ENCODE measurements around the gene NYNRIN. TPM values are rescaled to one million over a fixed set of nuclear protein-coding genes. Genes with fewer than 3 reads are reported as not detected.
A peak's percentile ranks its signal among the peaks of the same experiment; 100 is the strongest.

NYNRIN gene
- total RNA-seq, 4 donors from 2014 or later = 8.0 to 21.2 (median 13.4) TPM

GRCh38 chr14:24411443-24412389 lies 12.9 kb downstream of the NYNRIN start:
- intact Hi-C loops (cut with DNase I) = no loop called here
- H3K4me3 ChIP-seq = no peak overlapping the region
- TF ChIP-seq CTCF (IDR thresholded peaks at IDR 0.05) (peak; percentile 42 to 74 (median 58)), POLR2AphosphoS5 (IDR thresholded peaks at IDR 0.05) (peak in 1 of 2 donors; percentile 15), EP300 (IDR thresholded peaks at IDR 0.05) (no peak), POLR2A (IDR thresholded peaks at IDR 0.05; ENCODE audit: low read depth) (no peak)
- no peak overlapping the region for H3K27ac ChIP-seq (replicated peaks in 1 of 4)
- no peak for DNase-seq (ENCODE audit: extremely low spot score)
- peaks cover 0 to 14% (median 6%) of the 10 kb centered on the region in 4 donors for H3K4me1 ChIP-seq
- peaks cover 13 to 84% (median 78%) of the 10 kb centered on the region in 4 donors for H3K36me3 ChIP-seq
- H3K9me3 ChIP-seq = no peaks in the 10 kb centered on the region
- WGBS = 71% methylated on average over 14 of the region's 16 CpGs
- H3K27me3 ChIP-seq = no peaks in the 10 kb centered on the region

GRCh38 chr14:24414077-24414476 lies 15.3 kb downstream of the NYNRIN start:
- Histone ChIP-seq H3K27me3 (no peaks in the 10 kb centered on the region), H3K27ac (replicated peaks in 1 of 4) (no peak overlapping the region), H3K36me3 (peaks cover 8 to 66% (median 59%) of the 10 kb centered on the region in 4 donors), H3K4me3 (no peak overlapping the region), H3K9me3 (no peaks in the 10 kb centered on the region), H3K4me1 (peaks cover 6 to 14% (median 11%) of the 10 kb centered on the region in 4 donors)
- no peak for TF ChIP-seq POLR2A (IDR thresholded peaks at IDR 0.05; ENCODE audit: low read depth)
- no peak for TF ChIP-seq CTCF (IDR thresholded peaks at IDR 0.05)
- TF ChIP-seq EP300 (IDR thresholded peaks at IDR 0.05) = no peak
- TF ChIP-seq POLR2AphosphoS5 (IDR thresholded peaks at IDR 0.05) = no peak
- intact Hi-C loops (cut with DNase I) = no loop called here
- 100% methylated on average over 1 of the region's 1 CpG for WGBS
- no peak for DNase-seq (ENCODE audit: extremely low spot score)

DNA sequence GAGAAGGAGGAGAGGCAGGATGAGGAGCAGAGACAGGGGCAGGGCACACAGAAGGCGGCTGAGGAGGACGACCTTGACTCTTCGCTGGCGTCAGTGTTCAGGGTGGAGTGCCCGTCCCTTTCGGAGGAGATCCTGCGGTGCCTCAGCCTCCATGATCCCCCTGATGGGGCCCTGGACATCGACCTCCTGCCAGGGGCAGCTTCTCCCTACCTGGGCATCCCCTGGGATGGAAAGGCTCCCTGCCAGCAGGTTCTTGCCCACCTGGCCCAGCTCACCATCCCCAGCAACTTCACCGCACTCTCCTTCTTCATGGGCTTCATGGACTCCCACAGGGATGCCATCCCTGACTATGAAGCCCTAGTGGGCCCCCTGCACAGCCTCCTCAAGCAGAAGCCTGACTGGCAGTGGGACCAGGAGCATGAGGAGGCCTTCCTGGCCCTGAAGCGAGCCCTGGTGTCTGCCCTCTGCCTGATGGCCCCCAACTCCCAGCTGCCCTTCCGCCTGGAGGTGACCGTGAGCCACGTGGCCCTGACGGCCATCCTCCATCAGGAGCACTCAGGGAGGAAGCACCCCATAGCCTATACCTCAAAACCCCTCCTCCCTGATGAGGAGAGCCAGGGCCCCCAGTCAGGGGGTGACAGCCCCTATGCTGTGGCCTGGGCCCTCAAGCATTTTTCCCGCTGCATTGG lies 16.1 kb downstream of the NYNRIN start:
- TF ChIP-seq POLR2A (IDR thresholded peaks at IDR 0.05; ENCODE audit: low read depth) (no peak), CTCF (IDR thresholded peaks at IDR 0.05) (no peak), EP300 (IDR thresholded peaks at IDR 0.05) (no peak), POLR2AphosphoS5 (IDR thresholded peaks at IDR 0.05) (no peak)
- intact Hi-C loops (cut with DNase I) = no loop called here
- Histone ChIP-seq H3K9me3 (no peaks in the 10 kb centered on the region), H3K4me3 (no peak overlapping the region), H3K27me3 (peaks cover 0 to 6% (median 0%) of the 10 kb centered on the region in 4 donors), H3K36me3 (peaks cover 8 to 58% (median 51%) of the 10 kb centered on the region in 4 donors), H3K27ac (replicated peaks in 1 of 4) (no peak overlapping the region), H3K4me1 (peaks cover 8 to 17% (median 12%) of the 10 kb centered on the region in 4 donors)
- WGBS = 87% methylated on average over 15 of the region's 15 CpGs
- DNase-seq (ENCODE audit: extremely low spot score) = no peak

DNA sequence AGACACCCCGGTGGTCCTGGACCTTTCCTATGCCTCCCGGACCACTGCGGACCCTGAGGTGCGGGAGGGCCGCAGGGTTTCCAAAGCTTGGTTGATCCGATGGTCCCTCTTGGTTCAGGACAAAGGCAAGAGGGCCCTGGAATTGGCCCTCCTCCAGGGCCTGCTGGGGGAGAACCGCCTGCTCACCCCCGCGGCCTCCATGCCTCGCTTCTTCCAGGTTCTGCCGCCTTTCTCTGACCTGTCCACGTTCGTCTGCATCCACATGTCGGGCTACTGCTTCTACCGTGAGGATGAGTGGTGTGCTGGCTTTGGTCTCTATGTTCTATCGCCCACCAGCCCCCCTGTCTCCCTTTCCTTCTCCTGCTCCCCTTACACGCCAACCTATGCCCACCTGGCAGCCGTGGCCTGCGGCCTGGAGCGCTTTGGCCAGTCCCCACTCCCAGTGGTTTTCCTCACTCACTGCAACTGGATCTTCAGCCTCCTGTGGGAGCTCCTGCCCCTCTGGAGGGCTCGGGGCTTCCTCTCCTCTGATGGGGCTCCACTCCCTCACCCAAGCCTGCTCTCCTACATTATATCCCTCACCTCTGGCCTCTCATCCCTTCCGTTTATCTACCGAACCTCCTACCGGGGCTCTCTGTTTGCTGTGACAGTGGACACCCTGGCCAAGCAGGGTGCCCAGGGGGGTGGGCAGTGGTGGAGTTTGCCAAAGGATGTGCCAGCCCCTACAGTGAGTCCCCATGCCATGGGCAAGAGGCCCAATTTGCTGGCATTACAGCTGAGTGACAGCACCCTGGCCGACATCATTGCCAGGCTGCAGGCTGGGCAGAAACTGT lies 16.8 kb downstream of the NYNRIN start:
- no peak for DNase-seq (ENCODE audit: extremely low spot score)
- Histone ChIP-seq H3K4me3 (no peak overlapping the region), H3K27me3 (peaks cover 0 to 14% (median 0%) of the 10 kb centered on the region in 4 donors), H3K9me3 (no peaks in the 10 kb centered on the region), H3K4me1 (peaks cover 8 to 17% (median 12%) of the 10 kb centered on the region in 4 donors), H3K36me3 (peaks cover 8 to 52% (median 45%) of the 10 kb centered on the region in 4 donors), H3K27ac (replicated peaks in 1 of 4) (no peak overlapping the region)
- TF ChIP-seq POLR2AphosphoS5 (IDR thresholded peaks at IDR 0.05) (no peak), CTCF (IDR thresholded peaks at IDR 0.05) (no peak), EP300 (IDR thresholded peaks at IDR 0.05) (no peak), POLR2A (IDR thresholded peaks at IDR 0.05; ENCODE audit: low read depth) (no peak)
- intact Hi-C loops (cut with DNase I) = no loop called here
- WGBS = 84% methylated on average over 25 of the region's 25 CpGs

All from esophagus muscularis mucosa (tissue), 4 donors.